ENCODE data around the gene ERAP2.

The ERAP2 gene

GRCh38 chr5:96934708-96935558 lies 58.6 kb downstream of the ERAP2 start:
- peak overlapping the region; percentile 91 for H3K4me2 ChIP-seq (ENCODE audit: insufficient read depth, low read length, poor library complexity, severe bottlenecking)
- peak overlapping the region; percentile 82 to 86 for H3K4me3 ChIP-seq (ENCODE audit: low read length in 2 of 2)
- peak overlapping the region; percentile 99 for H3K18ac ChIP-seq (ENCODE audit: low read length)
- peak overlapping the region; percentile 87 for H3K27ac ChIP-seq (replicated peaks; ENCODE audit: low read length)
- H3K36me3 ChIP-seq (replicated peaks in 1 of 2; ENCODE audit: control insufficient read depth in 2 of 2, insufficient read depth in 2 of 2, low read length in 2 of 2), result no peaks in the 10 kb centered on the region
- peak overlapping the region; percentile 94 for H2BK5ac ChIP-seq (ENCODE audit: low read length)
- H3K79me1 ChIP-seq (ENCODE audit: low read depth, low read length), result peaks cover 4% of the 10 kb centered on the region
- no CpG with 5 or more reads among the region's 80 CpGs for WGBS, 2 donors (ENCODE audit: extremely low coverage in 2 of 2, insufficient read length in 2 of 2, insufficient replicate concordance in 1 of 2)
- peak overlapping the region; percentile 92 for H3K9ac ChIP-seq (ENCODE audit: low read depth, low read length, poor library complexity)
- H2BK12ac ChIP-seq (ENCODE audit: low read length), result peak overlapping the region; percentile 97
- H2BK120ac ChIP-seq (ENCODE audit: low read depth, low read length), result no peak overlapping the region
- peak overlapping the region; percentile 97 for H2AFZ ChIP-seq (ENCODE audit: low read length)
- peak overlapping the region; percentile 98 for H3K23ac ChIP-seq (ENCODE audit: low read depth, low read length, poor library complexity)
- no peak overlapping the region for H2AK5ac ChIP-seq (ENCODE audit: low read depth, low read length)
- peak overlapping the region; percentile 38 for H2BK15ac ChIP-seq (ENCODE audit: low read length)
- peak overlapping the region; percentile 63 for H3K14ac ChIP-seq (ENCODE audit: low read length)
- H3K27me3 ChIP-seq (ENCODE audit: control insufficient read depth in 3 of 3, insufficient read depth in 3 of 3, low read depth in 1 of 3, low read length in 3 of 3), result peaks cover 0 to 7% (median 0%) of the 10 kb centered on the region in 3 experiments
- peaks cover 6 to 7% of the 10 kb centered on the region in 2 donors for H3K4me1 ChIP-seq (ENCODE audit: control insufficient read depth in 2 of 2, insufficient read depth in 1 of 2, low read depth in 1 of 2, low read length in 2 of 2)
- DNase-seq (ENCODE audit: low spot score), result peak; percentile 92
- H4K8ac ChIP-seq (ENCODE audit: low read depth, low read length), result no peak overlapping the region
- H3K9me3 ChIP-seq (replicated peaks in 1 of 2; ENCODE audit: control insufficient read depth in 2 of 2, insufficient read depth in 1 of 2, low read depth in 1 of 2, low read length in 2 of 2), result peaks cover 0 to 6% of the 10 kb centered on the region in 2 donors
- no peak overlapping the region for H4K91ac ChIP-seq (ENCODE audit: low read depth, low read length, poor library complexity)
- H3K4ac ChIP-seq (ENCODE audit: low read length), result no peak overlapping the region

DNA sequence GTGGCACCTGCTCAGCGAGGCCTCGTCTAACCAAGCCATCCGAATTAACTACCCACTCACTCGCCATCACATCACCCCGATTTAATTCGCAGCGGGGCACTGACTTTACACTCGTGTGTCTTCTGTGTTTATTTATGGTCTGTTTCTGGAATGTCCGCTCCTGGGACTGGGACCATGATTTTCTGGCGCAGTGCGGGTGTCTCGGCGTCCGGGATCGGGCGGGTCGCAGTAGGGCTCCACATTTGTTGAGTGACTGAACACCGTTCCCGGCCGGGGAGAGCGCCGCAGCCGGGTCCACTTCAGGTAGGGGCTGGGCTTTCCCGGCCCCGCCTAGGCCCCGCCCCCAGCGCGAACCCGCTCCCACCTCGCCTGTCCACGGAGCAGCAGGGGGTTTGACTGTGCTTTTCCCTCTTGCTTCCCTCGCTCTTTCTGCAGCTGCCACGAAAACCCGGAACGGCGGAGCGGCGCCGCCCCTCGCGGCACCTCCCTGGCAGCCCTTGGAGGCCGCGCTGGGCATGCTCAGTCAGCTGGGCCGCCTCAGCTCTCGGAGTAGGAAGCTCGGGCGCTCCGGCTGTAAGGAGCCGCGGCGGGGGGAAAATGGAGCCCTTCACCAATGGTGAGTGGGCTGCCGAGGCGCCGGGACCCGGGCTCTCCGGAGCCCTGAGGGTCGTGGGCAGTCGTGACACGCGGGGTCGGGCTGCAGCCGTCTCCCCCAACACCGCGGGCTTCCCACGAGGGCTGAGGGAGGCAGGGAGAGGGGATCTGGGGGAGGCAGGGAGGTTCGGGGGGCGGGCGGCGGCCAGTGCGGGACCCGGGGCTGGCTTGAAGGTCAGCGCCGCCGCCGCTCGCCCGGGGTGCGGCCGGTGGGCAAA lies 59.5 kb downstream of the ERAP2 start, which contains the start of gene LNPEP:
Gene LNPEP (plus strand): TSS at position 522 of the 872 bp plus-strand sequence. CDS start 76 bp downstream, at position 598.
- H3K27ac ChIP-seq (replicated peaks; ENCODE audit: low read length), result peak within 1 kb of the TSS; percentile 87
- peak within 1 kb of the TSS; percentile 97 for H2BK12ac ChIP-seq (ENCODE audit: low read length)
- peak within 1 kb of the TSS; percentile 99 for H3K18ac ChIP-seq (ENCODE audit: low read length)
- H3K23ac ChIP-seq (ENCODE audit: low read depth, low read length, poor library complexity), result peak within 1 kb of the TSS; percentile 98
- H3K27me3 ChIP-seq (ENCODE audit: control insufficient read depth in 3 of 3, insufficient read depth in 3 of 3, low read depth in 1 of 3, low read length in 3 of 3), result peaks cover 0 to 7% (median 0%) of the 10 kb centered on the region in 3 experiments
- H2AFZ ChIP-seq (ENCODE audit: low read length), result peak within 1 kb of the TSS; percentile 97
- H2AK5ac ChIP-seq (ENCODE audit: low read depth, low read length), result no peak within 1 kb of the TSS
- H2BK120ac ChIP-seq (ENCODE audit: low read depth, low read length), result no peak within 1 kb of the TSS
- peak within 1 kb of the TSS; percentile 51 for H2BK15ac ChIP-seq (ENCODE audit: low read length)
- H3K36me3 ChIP-seq (replicated peaks in 1 of 2; ENCODE audit: control insufficient read depth in 2 of 2, insufficient read depth in 2 of 2, low read length in 2 of 2), result no peaks in the 10 kb centered on the region
- peak within 1 kb of the TSS; percentile 86 to 91 for H3K4me3 ChIP-seq (ENCODE audit: low read length in 2 of 2)
- H4K8ac ChIP-seq (ENCODE audit: low read depth, low read length), result no peak within 1 kb of the TSS
- no CpG with 5 or more reads among the region's 79 CpGs for WGBS, 2 donors (ENCODE audit: extremely low coverage in 2 of 2, insufficient read length in 2 of 2, insufficient replicate concordance in 1 of 2)
- H3K79me1 ChIP-seq (ENCODE audit: low read depth, low read length), result peaks cover 4% of the 10 kb centered on the region
- no peak within 1 kb of the TSS for H4K91ac ChIP-seq (ENCODE audit: low read depth, low read length, poor library complexity)
- peaks cover 6 to 7% of the 10 kb centered on the region in 2 donors for H3K4me1 ChIP-seq (ENCODE audit: control insufficient read depth in 2 of 2, insufficient read depth in 1 of 2, low read depth in 1 of 2, low read length in 2 of 2)
- H3K4ac ChIP-seq (ENCODE audit: low read length), result no peak within 1 kb of the TSS
- H2BK5ac ChIP-seq (ENCODE audit: low read length), result peak within 1 kb of the TSS; percentile 94
- peak; percentile 96 for DNase-seq (ENCODE audit: low spot score)
- peaks cover 0 to 6% of the 10 kb centered on the region in 2 donors for H3K9me3 ChIP-seq (replicated peaks in 1 of 2; ENCODE audit: control insufficient read depth in 2 of 2, insufficient read depth in 1 of 2, low read depth in 1 of 2, low read length in 2 of 2)
- peak within 1 kb of the TSS; percentile 91 for H3K4me2 ChIP-seq (ENCODE audit: insufficient read depth, low read length, poor library complexity, severe bottlenecking)
- peak within 1 kb of the TSS; percentile 92 for H3K9ac ChIP-seq (ENCODE audit: low read depth, low read length, poor library complexity)
- no peak within 1 kb of the TSS for H3K14ac ChIP-seq (ENCODE audit: low read length)

GRCh38 chr5:96936431-96937320 lies 60.4 kb downstream of the ERAP2 start:
- H3K27ac ChIP-seq (replicated peaks; ENCODE audit: low read length), result no peak overlapping the region
- H4K8ac ChIP-seq (ENCODE audit: low read depth, low read length), result no peak overlapping the region
- H3K4me3 ChIP-seq (ENCODE audit: low read length in 2 of 2), result peak overlapping the region; percentile 86 to 91
- H2BK15ac ChIP-seq (ENCODE audit: low read length), result peak overlapping the region; percentile 51
- DNase-seq (ENCODE audit: low spot score), result peak; percentile 23
- H3K4me2 ChIP-seq (ENCODE audit: insufficient read depth, low read length, poor library complexity, severe bottlenecking), result peak overlapping the region; percentile 86
- no peak overlapping the region for H2AK5ac ChIP-seq (ENCODE audit: low read depth, low read length)
- no peak overlapping the region for H2BK120ac ChIP-seq (ENCODE audit: low read depth, low read length)
- H2BK12ac ChIP-seq (ENCODE audit: low read length), result no peak overlapping the region
- H3K27me3 ChIP-seq (ENCODE audit: control insufficient read depth in 3 of 3, insufficient read depth in 3 of 3, low read depth in 1 of 3, low read length in 3 of 3), result peaks cover 0 to 7% (median 0%) of the 10 kb centered on the region in 3 experiments
- peak overlapping the region; percentile 95 for H3K18ac ChIP-seq (ENCODE audit: low read length)
- H3K14ac ChIP-seq (ENCODE audit: low read length), result no peak overlapping the region
- H3K36me3 ChIP-seq (replicated peaks in 1 of 2; ENCODE audit: control insufficient read depth in 2 of 2, insufficient read depth in 2 of 2, low read length in 2 of 2), result no peaks in the 10 kb centered on the region
- H2BK5ac ChIP-seq (ENCODE audit: low read length), result peak overlapping the region; percentile 94
- H3K9ac ChIP-seq (ENCODE audit: low read depth, low read length, poor library complexity), result peak overlapping the region; percentile 87
- H3K4ac ChIP-seq (ENCODE audit: low read length), result no peak overlapping the region
- peaks cover 0 to 6% of the 10 kb centered on the region in 2 donors for H3K9me3 ChIP-seq (replicated peaks in 1 of 2; ENCODE audit: control insufficient read depth in 2 of 2, insufficient read depth in 1 of 2, low read depth in 1 of 2, low read length in 2 of 2)
- peak overlapping the region; percentile 97 for H2AFZ ChIP-seq (ENCODE audit: low read length)
- H3K79me1 ChIP-seq (ENCODE audit: low read depth, low read length), result peaks cover 4% of the 10 kb centered on the region
- WGBS, 2 donors (ENCODE audit: extremely low coverage in 2 of 2, insufficient read length in 2 of 2, insufficient replicate concordance in 1 of 2), result no CpG with 5 or more reads among the region's 27 CpGs
- H4K91ac ChIP-seq (ENCODE audit: low read depth, low read length, poor library complexity), result no peak overlapping the region
- peaks cover 6 to 7% of the 10 kb centered on the region in 2 donors for H3K4me1 ChIP-seq (ENCODE audit: control insufficient read depth in 2 of 2, insufficient read depth in 1 of 2, low read depth in 1 of 2, low read length in 2 of 2)
- no peak overlapping the region for H3K23ac ChIP-seq (ENCODE audit: low read depth, low read length, poor library complexity)
